ENCODE data around the gene TIPARP. TPM values are rescaled to one million over a fixed set of nuclear protein-coding genes. Genes with fewer than 3 reads are reported as not detected.

TIPARP gene
- total RNA-seq, 6 experiments from 2014 or later = 10.2 to 19.5 (median 16.4) TPM

DNA sequence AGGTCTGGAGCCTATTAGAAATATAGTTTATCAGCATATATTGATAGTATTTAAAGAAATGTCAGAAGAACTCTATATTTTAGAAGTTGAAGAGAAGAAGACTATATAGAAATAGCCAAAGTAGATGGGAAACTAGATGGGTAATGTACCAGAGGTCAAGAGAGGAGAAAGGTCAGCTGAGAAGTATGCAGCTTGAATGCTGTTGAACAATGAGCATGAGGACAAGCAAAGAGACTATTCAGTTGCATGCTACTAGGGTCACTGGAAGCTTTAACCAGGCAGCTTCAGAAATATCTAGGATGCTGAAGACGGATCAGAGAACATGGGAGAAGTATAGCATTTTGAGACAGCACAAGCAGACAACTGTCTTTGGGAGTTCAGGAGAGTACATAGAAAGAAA, 19.6 kb upstream of the TIPARP start:
- WGBS (ENCODE audit: insufficient coverage, low coverage, low lambda C conversion rate, missing lambda C conversion rate) = 81% methylated on average over 1 of the region's 1 CpG
- intact Hi-C loops (cut with DNase I) = no loop called here
- no peaks in the 10 kb centered on the region for H3K4me1 ChIP-seq
- H3K36me3 ChIP-seq = no peaks in the 10 kb centered on the region
- H3K9me3 ChIP-seq = no peaks in the 10 kb centered on the region
- no peak overlapping the region for H3K27ac ChIP-seq
- H3K27me3 ChIP-seq = no peaks in the 10 kb centered on the region
- H3K4me3 ChIP-seq = no peak overlapping the region
- ATAC-seq = peak in 1 of 4 donors; percentile 38
- no peak for DNase-seq
- TF ChIP-seq, protein P1, sequence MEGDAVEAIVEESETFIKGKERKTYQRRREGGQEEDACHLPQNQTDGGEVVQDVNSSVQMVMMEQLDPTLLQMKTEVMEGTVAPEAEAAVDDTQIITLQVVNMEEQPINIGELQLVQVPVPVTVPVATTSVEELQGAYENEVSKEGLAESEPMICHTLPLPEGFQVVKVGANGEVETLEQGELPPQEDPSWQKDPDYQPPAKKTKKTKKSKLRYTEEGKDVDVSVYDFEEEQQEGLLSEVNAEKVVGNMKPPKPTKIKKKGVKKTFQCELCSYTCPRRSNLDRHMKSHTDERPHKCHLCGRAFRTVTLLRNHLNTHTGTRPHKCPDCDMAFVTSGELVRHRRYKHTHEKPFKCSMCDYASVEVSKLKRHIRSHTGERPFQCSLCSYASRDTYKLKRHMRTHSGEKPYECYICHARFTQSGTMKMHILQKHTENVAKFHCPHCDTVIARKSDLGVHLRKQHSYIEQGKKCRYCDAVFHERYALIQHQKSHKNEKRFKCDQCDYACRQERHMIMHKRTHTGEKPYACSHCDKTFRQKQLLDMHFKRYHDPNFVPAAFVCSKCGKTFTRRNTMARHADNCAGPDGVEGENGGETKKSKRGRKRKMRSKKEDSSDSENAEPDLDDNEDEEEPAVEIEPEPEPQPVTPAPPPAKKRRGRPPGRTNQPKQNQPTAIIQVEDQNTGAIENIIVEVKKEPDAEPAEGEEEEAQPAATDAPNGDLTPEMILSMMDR (IDR thresholded peaks at IDR 0.05) = no peak
- no peak for TF ChIP-seq POLR2A (IDR thresholded peaks at IDR 0.05)

DNA sequence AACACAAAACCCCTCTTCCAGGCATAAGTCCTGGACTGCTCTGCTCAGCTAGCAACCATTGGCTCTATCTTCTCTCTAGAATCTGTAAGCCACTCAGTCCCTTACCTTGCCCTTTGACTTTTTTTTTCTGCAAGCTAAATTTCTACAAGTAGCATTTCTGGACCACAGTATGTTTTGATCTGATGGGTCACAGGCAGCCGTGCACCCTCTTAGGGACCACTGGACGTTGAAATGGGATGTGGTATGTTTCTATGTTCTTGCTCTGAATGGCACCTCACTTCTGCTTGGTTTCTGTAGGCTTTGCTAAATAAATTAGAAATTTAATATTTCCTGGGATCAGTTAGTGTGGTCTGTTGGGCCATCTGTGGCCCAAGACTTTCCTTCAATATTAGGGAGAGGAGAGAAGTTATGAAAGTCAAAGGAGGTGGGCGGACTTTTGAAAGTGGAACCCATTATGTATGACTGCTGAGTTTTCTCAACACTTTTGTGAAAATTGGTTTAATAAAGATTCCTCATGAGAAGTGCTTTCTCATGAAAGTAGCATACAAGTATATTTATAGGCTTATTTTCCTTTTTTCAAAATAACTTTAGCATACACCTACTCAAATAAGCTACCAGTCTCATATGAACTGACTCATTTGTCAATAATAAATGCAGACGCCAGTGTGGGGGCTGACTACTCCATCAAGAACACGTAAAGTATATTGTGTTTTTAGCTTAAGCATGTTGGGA, 18.4 kb upstream of the TIPARP start:
- H3K9me3 ChIP-seq = no peaks in the 10 kb centered on the region
- TF ChIP-seq POLR2A (IDR thresholded peaks at IDR 0.05) = no peak
- TF ChIP-seq, protein P1 (IDR thresholded peaks at IDR 0.05) = no peak
- H3K27me3 ChIP-seq = no peaks in the 10 kb centered on the region
- DNase-seq = no peak
- no peaks in the 10 kb centered on the region for H3K4me1 ChIP-seq
- no peak overlapping the region for H3K27ac ChIP-seq
- 58% methylated on average over 5 of the region's 5 CpGs for WGBS (ENCODE audit: insufficient coverage, low coverage, low lambda C conversion rate, missing lambda C conversion rate)
- no peaks in the 10 kb centered on the region for H3K36me3 ChIP-seq
- no peak for ATAC-seq
- H3K4me3 ChIP-seq = no peak overlapping the region
- intact Hi-C loops (cut with DNase I) = no loop called here

DNA sequence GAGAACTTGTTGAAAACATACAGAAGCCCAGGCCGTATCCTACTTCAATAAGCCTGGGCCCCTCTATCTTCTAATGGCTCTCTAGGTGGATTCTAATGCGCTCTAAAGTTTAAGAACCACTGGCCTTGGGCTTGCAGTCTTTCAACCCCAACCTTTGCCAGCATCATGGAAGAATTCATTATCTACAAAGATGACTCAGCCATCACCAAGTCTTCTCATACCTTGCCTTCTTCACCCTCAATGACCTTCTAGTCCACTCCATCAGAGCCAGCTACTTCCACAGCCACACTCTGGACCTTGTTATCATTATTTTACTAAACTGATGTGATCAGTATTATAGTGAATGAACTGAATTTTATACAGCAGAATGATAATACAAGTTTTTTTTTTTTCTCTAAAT, 16.9 kb upstream of the TIPARP start:
- H3K4me1 ChIP-seq = no peaks in the 10 kb centered on the region
- H3K4me3 ChIP-seq = no peak overlapping the region
- intact Hi-C loops (cut with DNase I) = no loop called here
- no peaks in the 10 kb centered on the region for H3K27me3 ChIP-seq
- H3K36me3 ChIP-seq = no peaks in the 10 kb centered on the region
- no peak for TF ChIP-seq POLR2A (IDR thresholded peaks at IDR 0.05)
- TF ChIP-seq, protein P1 (IDR thresholded peaks at IDR 0.05) = no peak
- no peak overlapping the region for H3K27ac ChIP-seq
- ATAC-seq (no peak), DNase-seq (no peak)
- no peaks in the 10 kb centered on the region for H3K9me3 ChIP-seq
- WGBS (ENCODE audit: insufficient coverage, low coverage, low lambda C conversion rate, missing lambda C conversion rate) = 71% methylated on average over 2 of the region's 2 CpGs

DNA sequence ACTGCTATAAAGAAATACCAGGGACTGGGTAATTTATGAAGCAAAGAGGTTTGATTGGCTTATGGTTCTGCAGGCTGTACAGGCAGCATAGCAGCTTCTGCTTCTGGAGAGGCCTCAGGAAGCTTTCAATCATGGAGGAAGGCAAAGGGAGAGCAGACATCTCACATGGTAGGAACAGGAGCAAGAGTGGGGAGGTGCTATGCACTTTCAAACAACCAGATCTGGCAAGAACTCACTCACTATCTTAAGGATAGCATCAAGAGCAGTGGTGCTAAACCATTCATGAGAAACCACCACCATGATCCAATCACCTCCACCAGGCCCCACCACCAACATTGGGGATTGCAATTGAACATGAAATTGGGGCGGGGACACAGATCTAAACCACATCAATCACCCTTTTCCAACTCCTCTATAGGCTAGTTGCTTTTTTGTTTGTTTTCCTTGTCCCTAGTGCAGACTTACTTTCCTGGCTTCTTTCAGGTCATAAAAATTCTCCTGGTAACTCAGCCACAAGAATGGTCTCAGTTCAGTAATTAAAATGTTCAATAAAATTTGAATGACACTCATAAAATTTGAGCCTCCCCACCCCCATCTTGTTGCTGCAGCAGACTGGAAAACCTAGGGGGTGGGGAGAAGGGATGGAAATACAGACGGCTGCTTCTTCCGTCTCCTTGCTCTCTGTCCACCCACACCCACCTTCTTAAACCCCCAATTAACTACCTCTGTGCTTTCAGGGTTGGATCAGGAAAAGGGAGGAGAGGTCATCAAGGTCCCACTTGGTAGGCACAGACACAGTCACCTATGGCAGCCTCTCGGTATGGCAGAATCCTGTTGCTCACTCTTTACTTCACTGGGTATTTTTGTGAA, 16.3 kb upstream of the TIPARP start:
- Histone ChIP-seq H3K4me3 (no peak overlapping the region), H3K27ac (no peak overlapping the region), H3K9me3 (no peaks in the 10 kb centered on the region), H3K27me3 (no peaks in the 10 kb centered on the region), H3K4me1 (no peaks in the 10 kb centered on the region), H3K36me3 (no peaks in the 10 kb centered on the region)
- DNase-seq (no peak), ATAC-seq (no peak)
- WGBS (ENCODE audit: insufficient coverage, low coverage, low lambda C conversion rate, missing lambda C conversion rate) = 81% methylated on average over 3 of the region's 4 CpGs
- intact Hi-C loops (cut with DNase I) = no loop called here
- TF ChIP-seq, protein P1 (IDR thresholded peaks at IDR 0.05) = no peak
- TF ChIP-seq POLR2A (IDR thresholded peaks at IDR 0.05) = no peak

All from right lobe of liver (tissue), 6 donors.